ENCODE data around the gene CNTN6.

DNA sequence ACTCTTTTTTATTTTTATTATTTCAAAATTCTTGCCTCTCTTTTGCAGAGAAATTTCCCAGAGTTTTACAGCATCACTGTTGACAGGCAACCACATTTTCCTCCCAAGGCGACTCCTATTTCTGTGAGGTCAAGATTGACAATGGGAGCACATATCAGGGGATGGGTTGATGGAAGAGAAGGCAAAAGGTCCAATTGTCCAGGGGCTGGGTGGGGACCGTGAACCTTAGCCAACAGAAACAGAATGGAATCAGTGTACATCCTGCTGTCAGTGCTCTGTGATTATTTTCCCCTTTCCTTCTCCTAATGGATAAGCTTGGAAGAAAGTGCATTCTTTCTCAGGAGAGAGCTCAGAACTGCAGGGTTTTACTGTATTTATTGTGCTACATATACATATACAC, 42.4 kb downstream of the CNTN6 start:
- TF ChIP-seq, protein P1, sequence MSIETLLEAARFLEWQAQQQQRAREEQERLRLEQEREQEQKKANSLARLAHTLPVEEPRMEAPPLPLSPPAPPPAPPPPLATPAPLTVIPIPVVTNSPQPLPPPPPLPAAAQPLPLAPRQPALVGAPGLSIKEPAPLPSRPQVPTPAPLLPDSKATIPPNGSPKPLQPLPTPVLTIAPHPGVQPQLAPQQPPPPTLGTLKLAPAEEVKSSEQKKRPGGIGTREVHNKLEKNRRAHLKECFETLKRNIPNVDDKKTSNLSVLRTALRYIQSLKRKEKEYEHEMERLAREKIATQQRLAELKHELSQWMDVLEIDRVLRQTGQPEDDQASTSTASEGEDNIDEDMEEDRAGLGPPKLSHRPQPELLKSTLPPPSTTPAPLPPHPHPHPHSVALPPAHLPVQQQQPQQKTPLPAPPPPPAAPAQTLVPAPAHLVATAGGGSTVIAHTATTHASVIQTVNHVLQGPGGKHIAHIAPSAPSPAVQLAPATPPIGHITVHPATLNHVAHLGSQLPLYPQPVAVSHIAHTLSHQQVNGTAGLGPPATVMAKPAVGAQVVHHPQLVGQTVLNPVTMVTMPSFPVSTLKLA (IDR thresholded peaks at IDR 0.05) = no peak
- no peak for TF ChIP-seq SMAD1 (CRISPR knock-in tag; IDR thresholded peaks at IDR 0.05; ENCODE audit: borderline replicate concordance, low read depth)
- TF ChIP-seq ISX (CRISPR knock-in tag; conservative IDR thresholded peaks at IDR 0.05) = no peak
- TF ChIP-seq ZKSCAN1 (IDR thresholded peaks at IDR 0.05; ENCODE audit: low read length) = no peak
- TF ChIP-seq BHLHE40 (IDR thresholded peaks at IDR 0.05; ENCODE audit: low read length) = no peak
- TF ChIP-seq SNRNP70 (IDR thresholded peaks at IDR 0.05; ENCODE audit: low read depth, low read length) = no peak
- TF ChIP-seq, protein P2, sequence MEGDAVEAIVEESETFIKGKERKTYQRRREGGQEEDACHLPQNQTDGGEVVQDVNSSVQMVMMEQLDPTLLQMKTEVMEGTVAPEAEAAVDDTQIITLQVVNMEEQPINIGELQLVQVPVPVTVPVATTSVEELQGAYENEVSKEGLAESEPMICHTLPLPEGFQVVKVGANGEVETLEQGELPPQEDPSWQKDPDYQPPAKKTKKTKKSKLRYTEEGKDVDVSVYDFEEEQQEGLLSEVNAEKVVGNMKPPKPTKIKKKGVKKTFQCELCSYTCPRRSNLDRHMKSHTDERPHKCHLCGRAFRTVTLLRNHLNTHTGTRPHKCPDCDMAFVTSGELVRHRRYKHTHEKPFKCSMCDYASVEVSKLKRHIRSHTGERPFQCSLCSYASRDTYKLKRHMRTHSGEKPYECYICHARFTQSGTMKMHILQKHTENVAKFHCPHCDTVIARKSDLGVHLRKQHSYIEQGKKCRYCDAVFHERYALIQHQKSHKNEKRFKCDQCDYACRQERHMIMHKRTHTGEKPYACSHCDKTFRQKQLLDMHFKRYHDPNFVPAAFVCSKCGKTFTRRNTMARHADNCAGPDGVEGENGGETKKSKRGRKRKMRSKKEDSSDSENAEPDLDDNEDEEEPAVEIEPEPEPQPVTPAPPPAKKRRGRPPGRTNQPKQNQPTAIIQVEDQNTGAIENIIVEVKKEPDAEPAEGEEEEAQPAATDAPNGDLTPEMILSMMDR (CRISPR knock-in tag; IDR thresholded peaks at IDR 0.05) = no peak
- TF ChIP-seq GTF2F1 (IDR thresholded peaks at IDR 0.05; ENCODE audit: low read length) = no peak
- no peak for TF ChIP-seq PAX8 (CRISPR knock-in tag; IDR thresholded peaks at IDR 0.05; ENCODE audit: borderline replicate concordance)
- TF ChIP-seq ZNF792 (CRISPR knock-in tag; IDR thresholded peaks at IDR 0.05) = no peak
- TF ChIP-seq NR1H2 (CRISPR knock-in tag; IDR thresholded peaks at IDR 0.05; ENCODE audit: borderline replicate concordance, low read depth) = no peak
- TF ChIP-seq HDAC2 (CRISPR knock-in tag; IDR thresholded peaks at IDR 0.05) = no peak
- TF ChIP-seq, protein P3, sequence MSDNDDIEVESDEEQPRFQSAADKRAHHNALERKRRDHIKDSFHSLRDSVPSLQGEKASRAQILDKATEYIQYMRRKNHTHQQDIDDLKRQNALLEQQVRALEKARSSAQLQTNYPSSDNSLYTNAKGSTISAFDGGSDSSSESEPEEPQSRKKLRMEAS (IDR thresholded peaks at IDR 0.05) = no peak
- TF ChIP-seq, protein P4, sequence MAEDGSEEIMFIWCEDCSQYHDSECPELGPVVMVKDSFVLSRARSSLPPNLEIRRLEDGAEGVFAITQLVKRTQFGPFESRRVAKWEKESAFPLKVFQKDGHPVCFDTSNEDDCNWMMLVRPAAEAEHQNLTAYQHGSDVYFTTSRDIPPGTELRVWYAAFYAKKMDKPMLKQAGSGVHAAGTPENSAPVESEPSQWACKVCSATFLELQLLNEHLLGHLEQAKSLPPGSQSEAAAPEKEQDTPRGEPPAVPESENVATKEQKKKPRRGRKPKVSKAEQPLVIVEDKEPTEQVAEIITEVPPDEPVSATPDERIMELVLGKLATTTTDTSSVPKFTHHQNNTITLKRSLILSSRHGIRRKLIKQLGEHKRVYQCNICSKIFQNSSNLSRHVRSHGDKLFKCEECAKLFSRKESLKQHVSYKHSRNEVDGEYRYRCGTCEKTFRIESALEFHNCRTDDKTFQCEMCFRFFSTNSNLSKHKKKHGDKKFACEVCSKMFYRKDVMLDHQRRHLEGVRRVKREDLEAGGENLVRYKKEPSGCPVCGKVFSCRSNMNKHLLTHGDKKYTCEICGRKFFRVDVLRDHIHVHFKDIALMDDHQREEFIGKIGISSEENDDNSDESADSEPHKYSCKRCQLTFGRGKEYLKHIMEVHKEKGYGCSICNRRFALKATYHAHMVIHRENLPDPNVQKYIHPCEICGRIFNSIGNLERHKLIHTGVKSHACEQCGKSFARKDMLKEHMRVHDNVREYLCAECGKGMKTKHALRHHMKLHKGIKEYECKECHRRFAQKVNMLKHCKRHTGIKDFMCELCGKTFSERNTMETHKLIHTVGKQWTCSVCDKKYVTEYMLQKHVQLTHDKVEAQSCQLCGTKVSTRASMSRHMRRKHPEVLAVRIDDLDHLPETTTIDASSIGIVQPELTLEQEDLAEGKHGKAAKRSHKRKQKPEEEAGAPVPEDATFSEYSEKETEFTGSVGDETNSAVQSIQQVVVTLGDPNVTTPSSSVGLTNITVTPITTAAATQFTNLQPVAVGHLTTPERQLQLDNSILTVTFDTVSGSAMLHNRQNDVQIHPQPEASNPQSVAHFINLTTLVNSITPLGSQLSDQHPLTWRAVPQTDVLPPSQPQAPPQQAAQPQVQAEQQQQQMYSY (CRISPR knock-in tag; IDR thresholded peaks at IDR 0.05) = no peak
